ENCODE measurements around the gene MTCL1.

MTCL1 gene

DNA sequence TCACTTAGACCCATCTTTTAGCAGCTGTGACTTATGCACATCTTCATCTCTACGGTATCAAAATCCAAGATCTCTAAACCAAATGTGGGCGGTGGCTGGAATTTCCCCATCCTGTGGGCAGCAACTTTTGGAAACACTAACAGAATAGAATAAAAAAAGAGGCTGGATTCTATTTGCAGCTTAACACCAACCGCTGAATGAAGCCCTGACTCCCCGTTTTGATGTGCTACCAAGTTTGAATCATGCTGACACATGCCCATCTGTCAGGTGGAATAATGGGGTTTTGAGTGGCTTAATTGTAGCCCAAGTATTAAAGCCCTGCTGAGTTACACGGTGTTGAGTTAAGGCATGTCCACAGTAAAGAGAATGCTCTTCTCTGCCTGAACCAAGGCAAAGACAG is 165.2 kb downstream of the MTCL1 start:
- Histone ChIP-seq H3K9ac (ENCODE audit: low read depth, low read length, poor library complexity, severe bottlenecking) (no peak overlapping the region), H3K4me3 (ENCODE audit: low read length, poor library complexity, severe bottlenecking) (no peak overlapping the region), H4K20me1 (ENCODE audit: insufficient read depth, low read length, poor library complexity, severe bottlenecking) (no peaks in the 10 kb centered on the region), H3K27me3 (ENCODE audit: insufficient read depth, low read length, poor library complexity, severe bottlenecking) (no peaks in the 10 kb centered on the region), H3K4me1 (ENCODE audit: insufficient read depth, low read length, poor library complexity, severe bottlenecking) (no peaks in the 10 kb centered on the region), H3K4me2 (ENCODE audit: low read depth, low read length, poor library complexity, severe bottlenecking) (no peak overlapping the region), H3K9me3 (ENCODE audit: insufficient read depth, low read depth, low read length) (no peaks in the 10 kb centered on the region), H3K9me2 (replicated peaks; ENCODE audit: low read depth, low read length) (no peaks in the 10 kb centered on the region), H2AFZ (ENCODE audit: low read length) (no peak overlapping the region), H3K79me2 (ENCODE audit: insufficient read depth, low read length) (no peaks in the 10 kb centered on the region), H3F3A (ENCODE audit: low read depth) (no peaks in the 10 kb centered on the region), H3K36me3 (ENCODE audit: insufficient read depth, low read length) (no peaks in the 10 kb centered on the region)
- TF ChIP-seq EZH2phosphoT487 (IDR thresholded peaks at IDR 0.05; ENCODE audit: borderline replicate concordance), result no peak
- TF ChIP-seq, protein P1, sequence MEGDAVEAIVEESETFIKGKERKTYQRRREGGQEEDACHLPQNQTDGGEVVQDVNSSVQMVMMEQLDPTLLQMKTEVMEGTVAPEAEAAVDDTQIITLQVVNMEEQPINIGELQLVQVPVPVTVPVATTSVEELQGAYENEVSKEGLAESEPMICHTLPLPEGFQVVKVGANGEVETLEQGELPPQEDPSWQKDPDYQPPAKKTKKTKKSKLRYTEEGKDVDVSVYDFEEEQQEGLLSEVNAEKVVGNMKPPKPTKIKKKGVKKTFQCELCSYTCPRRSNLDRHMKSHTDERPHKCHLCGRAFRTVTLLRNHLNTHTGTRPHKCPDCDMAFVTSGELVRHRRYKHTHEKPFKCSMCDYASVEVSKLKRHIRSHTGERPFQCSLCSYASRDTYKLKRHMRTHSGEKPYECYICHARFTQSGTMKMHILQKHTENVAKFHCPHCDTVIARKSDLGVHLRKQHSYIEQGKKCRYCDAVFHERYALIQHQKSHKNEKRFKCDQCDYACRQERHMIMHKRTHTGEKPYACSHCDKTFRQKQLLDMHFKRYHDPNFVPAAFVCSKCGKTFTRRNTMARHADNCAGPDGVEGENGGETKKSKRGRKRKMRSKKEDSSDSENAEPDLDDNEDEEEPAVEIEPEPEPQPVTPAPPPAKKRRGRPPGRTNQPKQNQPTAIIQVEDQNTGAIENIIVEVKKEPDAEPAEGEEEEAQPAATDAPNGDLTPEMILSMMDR (conservative IDR thresholded peaks at IDR 0.05; ENCODE audit: low read length), result no peak

GRCh38 chr18:8871489-8871888 is 166.1 kb downstream of the MTCL1 start:
- Histone ChIP-seq H3K79me2 (ENCODE audit: insufficient read depth, low read length) (no peaks in the 10 kb centered on the region), H3K4me3 (ENCODE audit: low read length, poor library complexity, severe bottlenecking) (no peak overlapping the region), H3K4me2 (ENCODE audit: low read depth, low read length, poor library complexity, severe bottlenecking) (no peak overlapping the region), H4K20me1 (ENCODE audit: insufficient read depth, low read length, poor library complexity, severe bottlenecking) (no peaks in the 10 kb centered on the region), H3K9ac (ENCODE audit: low read depth, low read length, poor library complexity, severe bottlenecking) (no peak overlapping the region), H2AFZ (ENCODE audit: low read length) (no peak overlapping the region), H3K36me3 (ENCODE audit: insufficient read depth, low read length) (no peaks in the 10 kb centered on the region), H3F3A (ENCODE audit: low read depth) (no peaks in the 10 kb centered on the region), H3K4me1 (ENCODE audit: insufficient read depth, low read length, poor library complexity, severe bottlenecking) (no peaks in the 10 kb centered on the region), H3K9me3 (ENCODE audit: insufficient read depth, low read depth, low read length) (no peaks in the 10 kb centered on the region), H3K9me2 (replicated peaks; ENCODE audit: low read depth, low read length) (no peaks in the 10 kb centered on the region), H3K27me3 (ENCODE audit: insufficient read depth, low read length, poor library complexity, severe bottlenecking) (no peaks in the 10 kb centered on the region)
- no peak for TF ChIP-seq EZH2phosphoT487 (IDR thresholded peaks at IDR 0.05; ENCODE audit: borderline replicate concordance)
- TF ChIP-seq, protein P1 (conservative IDR thresholded peaks at IDR 0.05; ENCODE audit: low read length), result no peak

GRCh38 chr18:8874872-8875271 is 169.5 kb downstream of the MTCL1 start:
- no peaks in the 10 kb centered on the region for H3F3A ChIP-seq (ENCODE audit: low read depth)
- no peaks in the 10 kb centered on the region for H3K27me3 ChIP-seq (ENCODE audit: insufficient read depth, low read length, poor library complexity, severe bottlenecking)
- TF ChIP-seq, protein P1 (conservative IDR thresholded peaks at IDR 0.05; ENCODE audit: low read length), result no peak
- H3K4me3 ChIP-seq (ENCODE audit: low read length, poor library complexity, severe bottlenecking), result no peak overlapping the region
- H3K9me2 ChIP-seq (replicated peaks; ENCODE audit: low read depth, low read length), result no peaks in the 10 kb centered on the region
- H3K36me3 ChIP-seq (ENCODE audit: insufficient read depth, low read length), result no peaks in the 10 kb centered on the region
- no peaks in the 10 kb centered on the region for H3K79me2 ChIP-seq (ENCODE audit: insufficient read depth, low read length)
- no peak overlapping the region for H3K4me2 ChIP-seq (ENCODE audit: low read depth, low read length, poor library complexity, severe bottlenecking)
- H2AFZ ChIP-seq (ENCODE audit: low read length), result peak overlapping the region; percentile 32; the same call in 1 of the 2 replicates
- H3K9me3 ChIP-seq (ENCODE audit: insufficient read depth, low read depth, low read length), result no peaks in the 10 kb centered on the region
- H3K4me1 ChIP-seq (ENCODE audit: insufficient read depth, low read length, poor library complexity, severe bottlenecking), result no peaks in the 10 kb centered on the region
- H3K9ac ChIP-seq (ENCODE audit: low read depth, low read length, poor library complexity, severe bottlenecking), result no peak overlapping the region
- H4K20me1 ChIP-seq (ENCODE audit: insufficient read depth, low read length, poor library complexity, severe bottlenecking), result no peaks in the 10 kb centered on the region

Data from Loucy (cell line).